ENCODE results near the gene RFTN2. TPM values are rescaled to one million over a fixed set of nuclear protein-coding genes. Genes with fewer than 3 reads are reported as not detected.

The RFTN2 gene
- polyA plus RNA-seq, 1 donor (not counting 4 experiments of a cell fraction or from before 2014, with no cell fraction given): 0.37 TPM

- no peak for DNase-seq (ENCODE audit: low read depth, low spot score)
- peaks cover 4 to 11% of the 10 kb centered on the region in 2 experiments for H3K36me3 ChIP-seq (ENCODE audit: control insufficient read depth in 2 of 2, extremely low read depth in 1 of 2, insufficient read depth in 2 of 2, low read length in 2 of 2)
- H4K20me1 ChIP-seq (ENCODE audit: control insufficient read depth, extremely low read depth, insufficient read depth, low read length): peaks cover 7% of the 10 kb centered on the region
- TF ChIP-seq EZH2 (IDR thresholded peaks at IDR 0.05; ENCODE audit: low read length): no peak
- TF ChIP-seq CTCF (optimal IDR thresholded peaks at IDR 0.05 in 1 of 3, IDR thresholded peaks at IDR 0.05 in 1 of 3, conservative IDR thresholded peaks at IDR 0.05 in 1 of 3; ENCODE audit: extremely low read depth in 1 of 3, insufficient read depth in 2 of 3, low read length in 3 of 3): peak in 2 of 3 experiments; percentile 52 to 69
- H3K4me3 ChIP-seq (ENCODE audit: control insufficient read depth in 2 of 3, extremely low read depth in 1 of 3, insufficient read depth in 2 of 3, low read depth in 1 of 3, low read length in 3 of 3): peak overlapping the region; percentile 83 to 91 (median 91)
- H3K9me1 ChIP-seq (ENCODE audit: control insufficient read depth, extremely low read depth, insufficient read depth, low read length): no peaks in the 10 kb centered on the region
- H3K27ac ChIP-seq (ENCODE audit: control insufficient read depth, insufficient read depth, low read length): peak overlapping the region; percentile 32
- H3K4me2 ChIP-seq (ENCODE audit: control insufficient read depth, extremely low read depth, insufficient read depth, low read depth, low read length): peak overlapping the region; percentile 92
- peak overlapping the region; percentile 79 for H3K9ac ChIP-seq (ENCODE audit: control insufficient read depth, extremely low read depth, insufficient read depth, low read length)
- dilution Hi-C loops (cut with MboI; ENCODE audit: extremely low pct_ligation_motif_present, low sequenced_read_pairs): no loop called here
- FAIRE-seq: no peak
- no peaks in the 10 kb centered on the region for H3K9me3 ChIP-seq (ENCODE audit: control insufficient read depth, low read depth, low read length)
- peaks cover 21% of the 10 kb centered on the region for H3K4me1 ChIP-seq (ENCODE audit: control insufficient read depth, extremely low read depth, insufficient read depth, low read length)
- H3K27me3 ChIP-seq (ENCODE audit: control insufficient read depth, extremely low read depth, insufficient read depth, low read length): no peaks in the 10 kb centered on the region
- peaks cover 55% of the 10 kb centered on the region for H3K79me2 ChIP-seq (ENCODE audit: control insufficient read depth, insufficient read depth, low read length)
- H2AFZ ChIP-seq (ENCODE audit: control insufficient read depth, low read length): no peak overlapping the region
Measured at GRCh38 chr2:197707316-197708213, 32.2 kb upstream of the RFTN2 start.

- Histone ChIP-seq H3K4me2 (ENCODE audit: control insufficient read depth, extremely low read depth, insufficient read depth, low read depth, low read length) (peak overlapping the region; percentile 92), H4K20me1 (ENCODE audit: control insufficient read depth, extremely low read depth, insufficient read depth, low read length) (peaks cover 7% of the 10 kb centered on the region), H3K9me3 (ENCODE audit: control insufficient read depth, low read depth, low read length) (no peaks in the 10 kb centered on the region), H3K4me1 (ENCODE audit: control insufficient read depth, extremely low read depth, insufficient read depth, low read length) (peaks cover 21% of the 10 kb centered on the region), H3K79me2 (ENCODE audit: control insufficient read depth, insufficient read depth, low read length) (peaks cover 55% of the 10 kb centered on the region), H3K9me1 (ENCODE audit: control insufficient read depth, extremely low read depth, insufficient read depth, low read length) (no peaks in the 10 kb centered on the region), H3K9ac (ENCODE audit: control insufficient read depth, extremely low read depth, insufficient read depth, low read length) (peak overlapping the region; percentile 79), H3K27me3 (ENCODE audit: control insufficient read depth, extremely low read depth, insufficient read depth, low read length) (no peaks in the 10 kb centered on the region), H3K27ac (ENCODE audit: control insufficient read depth, insufficient read depth, low read length) (no peak overlapping the region), H3K4me3 (ENCODE audit: control insufficient read depth in 2 of 3, extremely low read depth in 1 of 3, insufficient read depth in 2 of 3, low read depth in 1 of 3, low read length in 3 of 3) (peak overlapping the region; percentile 83 to 91 (median 91)), H2AFZ (ENCODE audit: control insufficient read depth, low read length) (no peak overlapping the region), H3K36me3 (ENCODE audit: control insufficient read depth in 2 of 2, extremely low read depth in 1 of 2, insufficient read depth in 2 of 2, low read length in 2 of 2) (peaks cover 4 to 11% of the 10 kb centered on the region in 2 experiments)
- TF ChIP-seq CTCF (optimal IDR thresholded peaks at IDR 0.05 in 1 of 3, IDR thresholded peaks at IDR 0.05 in 1 of 3, conservative IDR thresholded peaks at IDR 0.05 in 1 of 3; ENCODE audit: extremely low read depth in 1 of 3, insufficient read depth in 2 of 3, low read length in 3 of 3) (no peak), EZH2 (IDR thresholded peaks at IDR 0.05; ENCODE audit: low read length) (no peak)
- DNase-seq (ENCODE audit: low read depth, low spot score) (no peak), FAIRE-seq (no peak)
- dilution Hi-C loops (cut with MboI; ENCODE audit: extremely low pct_ligation_motif_present, low sequenced_read_pairs): no loop called here
Measured at GRCh38 chr2:197706839-197707207, 31.4 kb upstream of the RFTN2 start.

Measured in keratinocyte (primary cell).